ENCODE data around the gene GCH1.

The GCH1 gene

GRCh38 chr14:54792288-54792687 lies 110.3 kb downstream of the GCH1 start:
- no peak for DNase-seq
